GM21786 (cell line): ENCODE results near the gene MRPS16.

Source experiments
- ATAC-seq: cut with Tn5 transposase; IDR thresholded peaks from one replicate; pipeline ENCODE4 v1.9.1; 2021; ENCODE audit not compliant: unreplicated experiment

MRPS16 gene

GRCh38 chr10:73205081-73205480, 47.4 kb downstream of the MRPS16 start:
- ATAC-seq, result no peak
